BJ (cell line): ENCODE data around the gene NFIX. TPM values are rescaled to one million over a fixed set of nuclear protein-coding genes. Genes with fewer than 3 reads are reported as not detected.

Experiments used
- CTCF ChIA-PET: fragments of 350-600 bp; formaldehyde crosslinking; extraction: SDS; loops from one replicate; lab custom pipeline; 2021; ENCODE audit warnings: antibody characterized with exemption, inconsistent platforms; lab: Yijun Ruan, JAX
- POLR2A ChIA-PET: fragments of 300-600 bp; sonication (Branson Sonifier 250); formaldehyde crosslinking; extraction: SDS; loops from one replicate; lab custom pipeline; 2021; ENCODE audit warnings: antibody characterized with exemption; lab: Charles Lee
- DNase-seq: peaks from one replicate; pipeline ENCODE4 v3.0.0-alpha.2; 2011; ENCODE audit warnings: low read depth
- H3K27me3 ChIP-seq: 2 replicates; pipeline ENCODE4 v1.6.0; 2011; ENCODE audit warnings: low read length; ENCODE audit not compliant: control insufficient read depth, insufficient read depth
- H3K36me3 ChIP-seq: 2 replicates; pipeline ENCODE4 v1.5.1; 2011; ENCODE audit warnings: low read length; ENCODE audit not compliant: control insufficient read depth, insufficient read depth
- H3K4me3 ChIP-seq: 2 replicates; pipeline ENCODE4 v1.5.1; 2011; ENCODE audit warnings: low read depth, mild to moderate bottlenecking, control low read depth, low read length
- CTCF ChIP-seq: IDR thresholded peaks from 2 replicates; pipeline ENCODE4 v1.5.1; 2011; ENCODE audit warnings: low read depth, mild to moderate bottlenecking, control low read depth, inconsistent platforms, low read length, moderate library complexity; ENCODE audit not compliant: insufficient read depth
- polyA plus RNA-seq: library from polyadenylated mRNA; depleted of rRNA; stranded (reverse); fragments of >200 nt; gene quantifications from 2 replicates; pipeline ENCODE4 v1.2.3, GENCODE V29; 2011

Gene NFIX
- polyA plus RNA-seq, 1 experiment: 29.4 TPM

GRCh38 chr19:13060233-13060963 is 65.1 kb downstream of the NFIX start:
- H3K36me3 ChIP-seq: peaks cover 5% of the 10 kb centered on the region; the same call in 1 of the 2 replicates
- no peak for TF ChIP-seq CTCF
- H3K27me3 ChIP-seq: no peaks in the 10 kb centered on the region
- POLR2A ChIA-PET: no interaction called here
- CTCF ChIA-PET: interaction anchor here (0.6 to 13.8 kb wide), 22 partner anchors 8 to 202 kb away, joined by 3 to 358 read pairs (median 11); partner anchors contain the start of gene NFIX
- DNase-seq: no peak
- no peak overlapping the region for H3K4me3 ChIP-seq

DNA sequence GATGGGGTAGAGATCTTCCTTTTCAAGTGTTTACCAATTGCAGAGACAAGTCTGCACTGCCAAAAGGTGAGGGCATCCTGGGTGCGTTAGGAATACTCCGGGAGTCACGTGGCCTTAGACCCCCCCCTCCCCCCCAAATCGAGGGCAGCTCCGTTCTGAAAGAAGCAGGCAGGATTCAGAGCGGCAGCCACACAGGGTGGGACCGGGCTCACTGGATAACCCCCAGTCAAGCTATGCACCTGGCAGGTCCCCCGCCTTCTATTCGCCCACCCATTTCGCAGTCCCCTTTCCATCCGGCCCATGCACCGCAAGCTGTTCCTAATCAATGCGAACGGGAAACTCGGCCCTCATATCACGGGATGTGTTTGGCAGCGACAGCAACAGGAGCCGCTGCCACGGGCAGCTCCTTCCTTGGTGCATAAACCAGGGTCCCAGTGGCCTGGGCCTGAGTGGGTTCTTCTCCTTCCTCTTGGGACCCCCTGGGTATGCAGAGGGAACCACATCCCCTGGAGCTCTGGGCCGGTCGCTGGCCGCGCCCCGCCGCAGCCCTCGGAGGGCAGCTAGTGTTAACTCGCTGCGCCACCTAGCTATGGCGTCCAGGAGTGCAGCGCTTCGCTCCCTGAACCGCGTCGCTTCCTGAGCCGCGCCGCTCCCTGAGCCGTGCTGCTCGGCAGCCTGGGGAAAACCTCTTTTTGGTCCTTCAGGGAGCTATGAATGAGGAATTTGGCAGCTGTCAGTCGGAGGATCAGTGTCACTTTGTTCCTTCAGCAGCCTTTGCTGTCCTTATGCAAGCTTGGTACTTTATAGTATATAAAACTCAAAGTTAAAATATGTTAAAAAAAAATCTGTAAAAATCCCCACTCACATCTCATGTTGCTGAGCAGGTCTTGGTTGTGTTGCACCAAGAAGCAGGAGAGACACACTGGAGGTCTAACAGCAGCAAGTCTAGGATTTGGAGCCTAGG is 66.0 kb downstream of the NFIX start:
- H3K27me3 ChIP-seq: no peaks in the 10 kb centered on the region
- ChIA-PET POLR2A (interaction anchor here (0.6 kb wide), 1 partner anchor 37 kb away, joined by 3 read pairs; no protein-coding TSS in a partner anchor), CTCF (interaction anchor here (0.6 to 13.8 kb wide), 29 partner anchors 9 to 202 kb away, joined by 3 to 358 read pairs (median 7); partner anchors contain the start of gene NFIX)
- TF ChIP-seq CTCF: peak; percentile 98
- H3K4me3 ChIP-seq: no peak overlapping the region
- no peak for DNase-seq
- H3K36me3 ChIP-seq: peaks cover 5% of the 10 kb centered on the region; the same call in 1 of the 2 replicates

- no peak for TF ChIP-seq CTCF
- Histone ChIP-seq H3K36me3 (peaks cover 15% of the 10 kb centered on the region), H3K27me3 (no peaks in the 10 kb centered on the region), H3K4me3 (no peak overlapping the region)
- CTCF ChIA-PET: interaction anchor here (0.8 to 13.8 kb wide), 14 partner anchors 10 to 82 kb away, joined by 3 to 358 read pairs (median 16); partner anchors contain the start of gene NFIX
- POLR2A ChIA-PET: no interaction called here
- DNase-seq: no peak
Observed at GRCh38 chr19:13062317-13062716, 67.0 kb downstream of the NFIX start.

DNA sequence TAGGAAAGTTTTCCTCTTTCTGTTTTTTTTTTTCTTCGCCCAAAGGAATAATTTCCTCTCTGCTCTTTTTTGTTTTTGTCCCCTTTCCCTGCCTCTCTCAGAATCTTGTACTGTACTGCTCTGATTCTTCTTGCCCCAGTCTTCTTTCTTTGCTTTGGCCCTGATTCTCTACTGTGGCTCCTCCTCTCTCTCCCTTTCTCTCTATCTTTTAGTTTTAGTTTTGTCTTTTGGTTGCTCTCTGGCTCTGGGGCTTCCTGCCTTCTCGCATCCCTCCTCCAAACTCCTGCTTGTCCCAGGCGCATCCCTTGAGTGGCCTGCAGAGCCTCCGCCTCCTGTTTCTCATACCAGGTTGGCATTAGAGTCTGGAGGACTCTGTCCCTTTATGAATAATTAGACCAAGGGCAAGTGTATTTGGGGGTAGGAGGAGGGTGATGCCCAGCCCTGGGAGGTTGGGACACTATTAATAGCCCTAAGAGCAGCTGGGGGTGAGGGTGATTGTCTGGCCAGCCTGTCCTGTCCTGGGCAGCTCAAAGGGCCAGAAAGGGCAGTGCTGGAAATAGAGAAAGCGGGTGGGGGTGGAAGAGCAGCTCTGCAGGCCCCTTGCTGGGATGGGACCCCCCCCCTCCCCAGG is 68.3 kb downstream of the NFIX start:
- no peak overlapping the region for H3K4me3 ChIP-seq
- H3K36me3 ChIP-seq: peaks cover 20% of the 10 kb centered on the region
- DNase-seq: no peak
- ChIA-PET CTCF (interaction anchor here (0.7 to 13.8 kb wide), 4 partner anchors 9 to 83 kb away, joined by 3 to 358 read pairs (median 96); no protein-coding TSS in a partner anchor), POLR2A (interaction anchor here (0.6 kb wide), 1 partner anchor 66 kb away, joined by 3 read pairs; no protein-coding TSS in a partner anchor)
- H3K27me3 ChIP-seq: no peaks in the 10 kb centered on the region
- TF ChIP-seq CTCF: no peak
